HTERT RPE-1 (cell line): ENCODE data around the gene FRMD5.
"Not testable (repeated sequence)": the region's sequence is repeated elsewhere in the genome, so short reads cannot be mapped to it uniquely, and the experiment has no call there.

Experiments
- in situ Hi-C: fragments of 300-500 bp; cut with MboI; formaldehyde crosslinking; loops from 4 replicates; pipeline ENCODE4 v1.14.3; 2020; ENCODE audit warnings: low sequenced_read_pairs

The FRMD5 gene

GRCh38 chr15:44195151-44195740 lies at the start of gene FRMD5:
Gene FRMD5, minus strand, starts transcription at chr15:44195271.
- in situ Hi-C loops: no loop called here

- in situ Hi-C loops: no loop called here
Measured at GRCh38 chr15:44243829-44244228, 48.8 kb upstream of the FRMD5 start.

GRCh38 chr15:44243141-44243540 lies 48.1 kb upstream of the FRMD5 start:
- in situ Hi-C loops: no loop called here

- in situ Hi-C loops: no loop called here
Measured at GRCh38 chr15:44231842-44232241, 36.8 kb upstream of the FRMD5 start.

- in situ Hi-C loops: not testable (repeated sequence)
Measured at GRCh38 chr15:44229301-44229700, 34.2 kb upstream of the FRMD5 start.

GRCh38 chr15:44227584-44227983 lies 32.5 kb upstream of the FRMD5 start:
- in situ Hi-C loops: no loop called here

- in situ Hi-C loops: not testable (repeated sequence)
Measured at GRCh38 chr15:44227001-44227400, 31.9 kb upstream of the FRMD5 start.

GRCh38 chr15:44222478-44222877 lies 27.4 kb upstream of the FRMD5 start:
- in situ Hi-C loops: no loop called here

- in situ Hi-C loops: no loop called here
Measured at GRCh38 chr15:44219073-44219472, 24.0 kb upstream of the FRMD5 start.

- in situ Hi-C loops: no loop called here
Measured at GRCh38 chr15:44216958-44217357, 21.9 kb upstream of the FRMD5 start.

GRCh38 chr15:44215594-44215993 lies 20.5 kb upstream of the FRMD5 start:
- in situ Hi-C loops: no loop called here

GRCh38 chr15:44208956-44209355 lies 13.9 kb upstream of the FRMD5 start:
- in situ Hi-C loops: no loop called here

- in situ Hi-C loops: no loop called here
Measured at GRCh38 chr15:44207643-44208042, 12.6 kb upstream of the FRMD5 start.

- in situ Hi-C loops: no loop called here
Measured at GRCh38 chr15:44199393-44199792, 4.3 kb upstream of the FRMD5 start.

- in situ Hi-C loops: no loop called here
Measured at GRCh38 chr15:44194323-44195150, 534 bp downstream of the FRMD5 start.

GRCh38 chr15:44193651-44194322 lies 1.3 kb downstream of the FRMD5 start:
- in situ Hi-C loops: no loop called here

- in situ Hi-C loops: no loop called here
Measured at GRCh38 chr15:44188795-44189194, 6.3 kb downstream of the FRMD5 start.

GRCh38 chr15:44186705-44187104 lies 8.4 kb downstream of the FRMD5 start:
- in situ Hi-C loops: no loop called here

GRCh38 chr15:44183363-44183762 lies 11.7 kb downstream of the FRMD5 start:
- in situ Hi-C loops: no loop called here

- in situ Hi-C loops: no loop called here
Measured at GRCh38 chr15:44181410-44181809, 13.7 kb downstream of the FRMD5 start.

- in situ Hi-C loops: no loop called here
Measured at GRCh38 chr15:44177139-44177538, 17.9 kb downstream of the FRMD5 start.

GRCh38 chr15:44173813-44174212 lies 21.3 kb downstream of the FRMD5 start:
- in situ Hi-C loops: no loop called here
